Erythroblast (primary cell): Measurements from ENCODE around the gene BOD1.

Experiments used
- DNase-seq, 2 experiments: peaks; one replicate each; lab custom pipeline; 2025; lab: John Stamatoyannopoulos, UW
- GATA1 ChIP-seq: IDR thresholded peaks from 2 replicates; pipeline ENCODE4 v1.6.1; 2011; ENCODE audit warnings: low read depth, mild to moderate bottlenecking, control low read depth, low read length, moderate library complexity
- POLR2A ChIP-seq: IDR thresholded peaks from 2 replicates; pipeline ENCODE4 v1.6.1; 2011; ENCODE audit warnings: mild to moderate bottlenecking, low read length

Gene BOD1

DNA sequence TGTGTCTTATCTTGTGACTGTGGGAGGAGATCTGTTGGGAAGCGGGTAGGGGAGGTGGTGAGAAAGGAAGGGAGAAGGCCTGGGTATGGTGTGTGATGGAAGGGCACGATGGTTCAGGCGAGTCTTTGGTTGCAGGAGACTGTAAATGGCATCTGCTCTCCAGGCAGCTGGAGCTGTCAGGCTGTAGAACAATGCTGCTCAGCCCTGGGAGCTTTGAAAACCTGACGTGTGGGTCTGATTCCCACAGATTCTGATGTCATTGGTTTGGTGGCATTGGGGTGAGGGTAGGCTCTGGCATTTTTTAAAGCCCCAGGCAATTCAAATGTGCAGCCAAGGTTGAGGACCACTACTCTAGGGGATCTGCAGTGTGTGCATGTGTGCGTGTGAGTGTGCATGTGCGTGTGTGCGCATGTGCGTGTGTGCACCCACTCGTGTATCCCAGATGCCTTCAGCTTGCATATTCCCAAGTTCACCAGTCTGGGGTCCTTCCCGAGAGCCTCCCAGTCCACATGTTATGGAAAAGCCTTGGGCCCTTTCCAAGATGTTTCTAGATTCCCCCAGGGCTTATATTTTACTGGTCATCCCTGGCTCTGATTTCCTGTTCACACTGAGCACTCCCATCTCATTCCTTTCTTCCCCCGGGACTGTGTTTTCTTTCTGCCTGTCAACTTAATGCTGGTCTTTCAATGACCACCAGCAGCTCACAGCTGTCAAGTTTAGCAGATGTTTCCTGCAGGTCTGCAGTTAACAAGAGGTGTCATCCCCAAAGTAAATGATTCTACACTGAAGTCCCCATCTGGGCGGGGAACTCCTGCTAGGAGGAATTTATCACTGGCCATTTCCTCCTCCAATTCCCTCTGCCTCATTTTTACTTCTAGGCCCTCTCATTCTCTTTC lies 34.0 kb downstream of the BOD1 start:
- TF ChIP-seq GATA1 (no peak), POLR2A (no peak)
- DNase-seq = no peak

DNA sequence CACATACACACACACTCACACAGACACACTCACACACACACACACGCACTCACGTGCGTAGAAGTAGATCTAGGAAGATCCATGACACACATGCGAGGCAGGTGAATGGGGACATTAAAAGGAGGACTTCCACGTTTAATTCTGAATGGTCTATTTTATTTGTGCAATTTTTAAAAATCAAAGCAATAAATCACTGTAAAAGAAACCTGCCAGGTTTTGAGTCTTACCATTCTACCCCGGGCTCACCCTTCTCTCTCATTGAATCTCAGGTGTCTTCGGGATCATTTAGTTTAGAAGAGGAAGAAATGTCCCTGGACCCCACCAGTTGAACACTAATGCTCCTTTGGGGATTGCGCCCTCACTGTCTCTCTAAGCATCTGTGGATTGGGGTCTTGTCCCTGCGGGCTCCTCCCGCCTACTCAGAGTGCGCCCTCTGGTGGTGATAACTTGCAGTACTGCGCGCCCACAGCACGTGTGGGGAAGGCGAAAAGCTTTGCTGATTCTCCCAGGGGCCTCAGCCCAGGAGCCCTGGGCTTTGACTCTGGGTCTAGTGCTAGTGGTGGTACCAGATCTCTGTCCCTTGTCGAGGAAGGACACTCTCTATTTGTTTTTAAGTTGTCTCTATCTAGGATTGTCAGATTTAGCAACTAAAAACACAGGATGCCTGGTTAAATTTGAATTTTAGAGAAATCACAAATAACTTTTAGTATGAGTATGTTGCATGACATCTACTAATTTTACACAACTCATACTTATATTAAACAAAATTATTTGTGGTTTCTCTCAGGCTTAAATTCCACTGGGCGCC lies 34.8 kb downstream of the BOD1 start:
- TF ChIP-seq GATA1 = no peak
- no peak for TF ChIP-seq POLR2A
- DNase-seq = peak; percentile 57 to 73

DNA sequence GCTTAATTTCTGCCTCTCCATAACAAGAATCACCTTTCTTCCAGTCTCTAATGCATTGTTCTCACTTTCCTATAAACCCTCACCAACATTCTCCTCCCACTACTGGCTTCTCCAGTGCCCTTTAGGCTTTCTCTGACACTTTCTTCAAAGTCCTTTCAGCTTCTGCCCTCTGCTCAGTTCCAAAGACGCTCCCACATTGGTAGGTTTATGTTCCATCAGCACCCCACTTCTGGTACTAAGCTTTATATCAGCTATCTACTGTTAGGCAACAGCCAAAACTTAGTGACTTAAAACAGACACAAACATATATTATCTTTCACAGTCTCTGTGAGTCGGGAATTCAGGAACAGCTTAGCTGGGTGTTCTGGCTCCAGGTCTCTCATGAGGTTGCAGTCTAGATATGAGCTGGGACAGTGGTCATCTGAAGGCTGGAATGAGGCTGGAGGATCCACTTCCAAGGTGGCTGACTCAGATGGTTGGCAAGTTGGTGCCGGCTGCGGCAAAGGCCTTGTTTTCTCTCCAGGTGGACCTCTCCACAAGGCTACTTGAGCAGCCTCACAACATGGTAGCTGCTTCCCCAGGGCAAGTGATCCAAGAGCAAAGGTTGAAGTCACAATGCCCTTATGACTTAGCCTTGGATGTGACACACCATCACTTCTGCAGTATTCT lies 37.4 kb downstream of the BOD1 start:
- no peak for TF ChIP-seq GATA1
- TF ChIP-seq POLR2A = no peak
- no peak for DNase-seq

DNA sequence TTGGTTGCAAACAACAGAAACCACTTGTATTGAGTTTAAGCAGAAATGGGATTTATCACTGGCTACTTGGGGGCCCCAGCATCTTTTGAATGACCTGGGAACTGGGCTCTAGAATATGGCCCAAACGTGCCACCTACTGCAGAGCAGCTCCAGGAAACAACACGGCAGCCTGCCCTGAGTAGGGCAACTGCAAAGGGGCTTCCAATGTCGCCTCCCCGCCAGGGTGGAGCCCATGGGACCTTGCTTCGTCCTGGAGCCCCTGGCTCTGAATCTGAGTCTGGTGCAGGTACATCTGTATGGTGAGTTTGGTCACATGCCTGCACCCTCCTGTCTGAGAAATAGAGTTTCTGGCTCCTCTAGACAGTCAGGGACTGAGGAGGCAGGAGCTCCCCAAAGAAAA lies 38.6 kb downstream of the BOD1 start:
- TF ChIP-seq POLR2A = no peak
- no peak for TF ChIP-seq GATA1
- no peak for DNase-seq

DNA sequence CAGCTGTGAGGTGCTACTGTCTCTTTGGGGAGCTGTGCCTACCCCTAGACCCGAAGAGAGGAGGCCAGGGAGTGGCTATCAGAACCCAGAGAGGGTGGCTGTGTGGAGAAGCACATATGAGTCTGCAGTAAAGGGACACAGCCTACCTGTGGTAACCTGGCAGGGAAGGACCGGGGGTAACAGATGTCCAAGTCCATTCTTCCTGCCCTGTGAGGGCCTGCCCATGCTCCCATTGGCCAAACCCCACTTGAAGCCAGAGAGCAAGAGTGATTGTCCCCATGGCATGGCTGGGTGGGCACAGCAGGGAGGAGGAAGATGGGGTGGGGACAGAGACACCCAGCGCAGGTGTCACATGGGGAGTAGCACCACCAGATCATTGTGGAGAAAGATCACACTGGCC lies 39.3 kb downstream of the BOD1 start:
- TF ChIP-seq POLR2A (no peak), GATA1 (no peak)
- no peak for DNase-seq

DNA sequence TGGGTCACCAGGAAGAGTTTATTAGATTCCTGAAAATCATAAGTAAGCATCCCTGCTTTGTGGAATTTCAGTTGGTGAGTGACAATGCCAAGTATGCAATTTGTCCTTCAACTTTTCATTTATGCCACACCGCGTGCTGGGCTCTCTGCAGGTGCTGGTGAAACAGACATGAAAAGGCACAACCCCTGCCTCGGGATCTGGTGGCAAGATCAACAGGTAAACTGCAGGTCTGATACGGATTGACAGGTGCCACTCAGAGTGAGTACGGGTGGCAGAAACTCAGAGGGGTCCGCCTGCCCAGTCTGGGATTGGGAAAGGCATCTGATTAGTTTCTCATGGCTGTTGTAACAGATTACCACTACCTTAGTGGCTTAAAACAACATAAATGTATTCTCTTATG lies 40.5 kb downstream of the BOD1 start:
- no peak for DNase-seq
- no peak for TF ChIP-seq POLR2A
- TF ChIP-seq GATA1 = no peak

DNA sequence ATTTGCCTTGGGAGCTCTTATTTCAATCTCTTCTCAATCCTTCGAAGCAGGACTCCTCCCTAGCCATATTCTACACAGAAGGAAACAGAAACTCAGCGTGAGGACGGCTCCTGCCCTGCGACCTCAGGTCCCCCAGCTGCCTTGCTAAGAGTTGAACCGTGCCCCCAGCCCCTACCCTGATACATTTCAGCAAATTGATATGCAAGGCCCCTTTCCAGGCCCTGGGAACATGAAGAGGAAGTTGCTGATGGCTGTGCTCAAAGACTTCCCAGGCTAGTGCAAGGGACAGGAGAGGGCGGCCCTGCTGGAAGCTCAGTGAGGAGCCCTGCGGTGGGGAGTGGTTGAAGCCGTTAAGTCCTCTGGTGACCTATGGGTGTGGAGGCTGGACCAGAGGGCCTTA lies 41.5 kb downstream of the BOD1 start:
- DNase-seq = no peak
- TF ChIP-seq POLR2A (no peak), GATA1 (no peak)

DNA sequence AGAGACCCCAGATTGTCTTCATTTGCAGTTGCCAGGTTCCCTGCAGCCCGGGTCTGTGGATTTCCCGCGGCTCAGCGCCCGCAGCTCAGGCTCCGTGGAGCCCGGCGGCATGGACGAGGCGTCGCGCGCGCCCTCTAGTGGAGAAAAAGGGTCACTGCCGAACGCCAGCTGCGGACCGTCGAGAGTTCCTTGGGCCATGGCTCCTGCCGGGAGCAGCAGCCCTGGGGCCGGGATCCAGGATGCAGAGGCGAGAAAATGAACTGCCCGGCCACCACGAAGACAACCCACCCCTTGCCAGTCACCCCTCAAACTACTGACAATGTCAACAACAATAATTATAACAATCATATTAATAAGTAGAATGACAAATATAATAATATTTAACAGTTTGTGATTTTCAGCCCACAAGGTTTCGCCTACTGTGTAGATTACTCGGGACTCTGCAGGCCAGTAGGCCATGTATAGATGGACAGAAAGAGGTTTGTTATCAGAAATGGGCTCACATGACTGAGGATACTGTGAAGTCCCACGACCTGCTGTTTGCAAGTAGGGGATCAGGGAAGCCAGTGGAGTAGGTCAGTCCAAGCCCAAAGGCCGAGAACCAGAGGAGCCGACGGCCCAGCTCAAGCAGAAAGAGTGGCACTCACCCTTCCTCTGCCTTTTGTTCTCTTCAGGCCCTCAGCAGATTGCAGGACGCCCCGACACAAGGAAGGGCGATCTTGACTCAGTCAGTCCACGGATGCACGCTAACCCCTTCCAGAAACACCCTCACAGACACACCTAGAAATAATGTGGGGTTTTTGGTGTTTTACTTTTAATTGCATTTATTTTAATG lies 43.1 kb downstream of the BOD1 start:
- peak; percentile 47 to 70 for DNase-seq
- TF ChIP-seq POLR2A = no peak
- no peak for TF ChIP-seq GATA1

DNA sequence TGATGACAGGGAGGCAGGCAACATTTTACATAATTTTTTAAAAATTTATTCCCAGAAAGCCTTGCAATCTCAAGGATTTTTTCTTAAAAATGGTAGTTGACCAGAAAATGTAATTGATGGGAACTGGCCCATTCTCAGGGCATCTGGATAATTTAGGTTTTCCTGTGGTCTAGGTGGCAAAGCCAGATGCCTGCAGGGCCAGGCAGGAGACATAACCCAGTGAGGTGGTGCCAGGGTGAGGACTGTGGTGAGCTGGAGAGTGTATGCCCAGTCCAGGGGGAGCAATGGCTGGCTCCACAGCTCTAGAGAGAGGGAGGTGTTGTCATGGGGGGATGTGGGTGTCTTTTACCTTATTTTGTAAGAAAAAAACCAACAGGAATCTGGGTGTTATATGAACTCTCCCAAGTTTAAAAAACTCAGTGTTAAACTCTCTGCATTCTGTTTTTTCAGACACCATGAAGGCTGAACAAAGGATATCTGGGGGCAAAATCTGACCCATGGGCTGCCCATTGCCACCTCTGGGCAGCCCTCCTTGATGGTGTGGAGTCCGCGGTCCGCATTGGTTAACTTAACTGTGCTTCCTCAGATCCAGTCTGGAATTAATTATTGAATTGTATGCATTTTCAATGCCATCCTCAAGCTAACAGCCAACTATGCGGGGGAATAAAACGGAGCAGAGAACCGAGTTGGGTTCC lies 43.9 kb downstream of the BOD1 start:
- TF ChIP-seq GATA1 (no peak), POLR2A (no peak)
- DNase-seq = no peak

DNA sequence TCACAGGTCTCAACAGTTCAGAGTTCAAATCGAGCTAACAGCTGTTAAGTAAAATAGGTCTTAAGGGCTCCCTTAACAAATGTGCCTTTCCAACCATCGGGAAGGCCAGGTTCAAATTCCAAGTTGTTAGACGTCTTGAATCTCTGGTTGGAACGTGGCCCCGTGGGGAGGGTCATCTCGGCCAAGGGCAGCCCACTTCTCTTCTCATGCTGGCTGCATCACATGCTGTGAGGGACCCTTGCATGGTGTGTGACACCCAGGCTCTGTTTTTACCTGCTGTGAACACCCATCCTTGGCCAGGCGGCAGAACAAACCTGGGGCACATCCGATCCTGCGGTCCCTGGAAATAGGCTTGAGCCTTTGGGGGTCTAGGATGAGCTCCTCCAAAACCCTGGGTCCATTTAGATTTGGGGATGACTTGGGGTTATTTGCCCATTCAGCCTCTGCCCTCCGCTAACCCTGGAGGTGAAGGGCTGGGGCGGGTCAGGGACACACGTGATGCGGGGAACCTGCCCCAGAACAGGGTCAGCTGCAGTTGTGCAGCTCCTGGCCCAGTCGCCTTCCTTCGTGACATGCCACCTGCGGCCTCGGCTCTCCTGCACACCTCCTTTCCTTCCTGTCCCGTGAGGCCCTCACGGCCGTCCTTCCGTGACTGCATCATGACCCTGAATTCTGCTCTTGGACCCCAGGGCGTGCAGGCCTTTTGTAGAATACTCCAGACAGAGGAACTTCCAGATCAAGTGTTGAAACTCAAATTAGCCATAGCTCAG lies 45.9 kb downstream of the BOD1 start:
- DNase-seq = no peak
- no peak for TF ChIP-seq GATA1
- no peak for TF ChIP-seq POLR2A

DNA sequence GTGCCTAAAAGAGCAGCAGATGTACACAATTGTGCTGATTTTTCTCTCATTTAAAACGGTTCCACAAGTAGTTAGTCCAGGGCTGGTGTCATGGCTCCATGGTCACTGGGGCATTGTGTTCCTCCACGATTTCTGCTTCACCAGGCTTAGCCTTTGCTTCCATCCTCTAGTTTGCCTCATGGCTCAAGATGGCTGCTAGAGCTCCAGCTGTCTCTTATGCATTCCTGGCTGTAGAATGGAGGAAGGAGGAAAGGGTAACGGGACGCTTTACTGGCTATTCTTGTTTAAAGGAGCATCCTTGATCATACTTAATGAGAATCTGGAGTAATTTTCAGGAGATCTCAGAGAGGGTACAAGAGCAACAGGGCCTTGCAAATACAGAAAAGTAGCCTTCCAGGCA lies 47.7 kb downstream of the BOD1 start:
- TF ChIP-seq POLR2A (no peak), GATA1 (no peak)
- DNase-seq = no peak

DNA sequence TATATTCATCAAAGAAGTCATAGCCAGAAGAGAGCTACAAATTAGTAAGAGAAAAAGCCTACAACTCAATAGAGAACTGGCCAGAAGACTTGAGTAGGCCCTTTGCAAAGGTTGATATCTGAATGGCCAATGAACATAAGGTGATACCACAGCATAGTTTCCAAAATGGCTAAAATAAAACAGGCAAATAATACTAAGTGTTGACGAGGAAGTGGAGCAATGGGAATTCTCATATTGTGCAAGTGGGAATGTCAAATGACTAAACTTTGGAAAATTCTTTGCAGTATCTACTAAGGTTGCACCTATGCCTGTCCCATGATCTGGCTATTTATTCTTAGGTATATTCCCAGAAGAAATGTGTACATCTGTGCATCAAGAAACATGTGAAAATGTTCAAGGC lies 48.3 kb downstream of the BOD1 start:
- no peak for DNase-seq
- TF ChIP-seq POLR2A = no peak
- no peak for TF ChIP-seq GATA1

DNA sequence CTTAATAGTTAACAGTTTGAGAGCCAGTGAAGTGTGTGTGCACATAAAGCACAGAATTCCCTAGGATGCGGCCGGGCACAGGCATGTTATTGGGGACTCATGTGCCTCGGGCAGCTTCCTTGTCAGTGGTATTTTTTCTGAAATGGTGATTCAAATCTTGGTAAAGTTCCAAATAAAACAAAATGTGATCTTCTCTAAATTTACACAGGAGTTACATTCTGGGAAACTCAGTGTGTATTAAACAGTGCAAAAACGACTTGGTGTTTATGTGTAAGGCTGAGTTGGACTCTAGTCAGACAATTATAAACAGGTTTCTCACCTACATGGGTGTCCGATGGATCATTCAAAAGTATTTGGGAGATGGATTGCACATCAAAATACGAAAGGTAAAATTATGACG lies 48.9 kb downstream of the BOD1 start:
- DNase-seq = no peak
- TF ChIP-seq GATA1 (no peak), POLR2A (no peak)
